ENCODE results near the gene TNS4.

DNA sequence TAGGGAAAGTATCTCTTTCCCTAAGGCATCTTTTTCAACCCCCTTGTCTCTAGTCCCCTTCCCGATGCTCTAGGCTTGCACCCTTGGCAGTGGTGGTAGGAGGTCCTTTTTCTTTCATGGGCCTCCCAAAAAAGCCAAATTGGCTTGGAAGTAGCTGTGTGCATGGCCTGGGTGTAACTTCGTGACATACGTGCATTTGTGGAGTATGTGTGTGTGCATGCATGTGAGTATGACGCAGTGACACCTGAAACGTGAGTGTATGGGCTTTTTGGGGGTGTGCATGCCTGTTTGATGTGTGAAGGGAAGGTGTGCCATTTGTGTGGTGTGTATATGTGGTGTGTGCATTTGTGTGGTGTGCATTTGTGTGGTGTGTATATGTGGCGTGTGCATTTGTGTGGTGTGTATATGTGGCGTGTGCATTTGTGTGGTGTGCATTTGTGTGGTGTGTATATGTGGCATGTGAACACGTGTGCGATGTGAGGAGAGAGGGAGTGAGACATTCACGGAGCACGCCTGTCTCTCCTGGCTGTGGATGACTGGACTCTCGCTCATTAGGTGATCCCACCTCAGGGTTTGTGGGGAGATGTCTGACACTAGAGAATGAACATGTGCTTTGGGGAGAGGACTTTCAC, 42.5 kb downstream of the TNS4 start:
- no peak for TF ChIP-seq EZH2 (IDR thresholded peaks at IDR 0.05; ENCODE audit: borderline replicate concordance, insufficient read depth, low read depth, low read length, poor library complexity, severe bottlenecking)
- TF ChIP-seq, protein P1, sequence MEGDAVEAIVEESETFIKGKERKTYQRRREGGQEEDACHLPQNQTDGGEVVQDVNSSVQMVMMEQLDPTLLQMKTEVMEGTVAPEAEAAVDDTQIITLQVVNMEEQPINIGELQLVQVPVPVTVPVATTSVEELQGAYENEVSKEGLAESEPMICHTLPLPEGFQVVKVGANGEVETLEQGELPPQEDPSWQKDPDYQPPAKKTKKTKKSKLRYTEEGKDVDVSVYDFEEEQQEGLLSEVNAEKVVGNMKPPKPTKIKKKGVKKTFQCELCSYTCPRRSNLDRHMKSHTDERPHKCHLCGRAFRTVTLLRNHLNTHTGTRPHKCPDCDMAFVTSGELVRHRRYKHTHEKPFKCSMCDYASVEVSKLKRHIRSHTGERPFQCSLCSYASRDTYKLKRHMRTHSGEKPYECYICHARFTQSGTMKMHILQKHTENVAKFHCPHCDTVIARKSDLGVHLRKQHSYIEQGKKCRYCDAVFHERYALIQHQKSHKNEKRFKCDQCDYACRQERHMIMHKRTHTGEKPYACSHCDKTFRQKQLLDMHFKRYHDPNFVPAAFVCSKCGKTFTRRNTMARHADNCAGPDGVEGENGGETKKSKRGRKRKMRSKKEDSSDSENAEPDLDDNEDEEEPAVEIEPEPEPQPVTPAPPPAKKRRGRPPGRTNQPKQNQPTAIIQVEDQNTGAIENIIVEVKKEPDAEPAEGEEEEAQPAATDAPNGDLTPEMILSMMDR (IDR thresholded peaks at IDR 0.05), result no peak

Data from B cell (primary cell).